GM19328 (cell line): ENCODE results near the gene HOXA13.

Source experiments
- ATAC-seq: cut with Tn5 transposase; IDR thresholded peaks from one replicate; pipeline ENCODE4 v1.9.1; 2021; ENCODE audit warnings: mild to moderate bottlenecking, moderate library complexity; ENCODE audit not compliant: unreplicated experiment

The HOXA13 gene

GRCh38 chr7:27193335-27194001 is 6.4 kb downstream of the HOXA13 start:
- no peak for ATAC-seq

DNA sequence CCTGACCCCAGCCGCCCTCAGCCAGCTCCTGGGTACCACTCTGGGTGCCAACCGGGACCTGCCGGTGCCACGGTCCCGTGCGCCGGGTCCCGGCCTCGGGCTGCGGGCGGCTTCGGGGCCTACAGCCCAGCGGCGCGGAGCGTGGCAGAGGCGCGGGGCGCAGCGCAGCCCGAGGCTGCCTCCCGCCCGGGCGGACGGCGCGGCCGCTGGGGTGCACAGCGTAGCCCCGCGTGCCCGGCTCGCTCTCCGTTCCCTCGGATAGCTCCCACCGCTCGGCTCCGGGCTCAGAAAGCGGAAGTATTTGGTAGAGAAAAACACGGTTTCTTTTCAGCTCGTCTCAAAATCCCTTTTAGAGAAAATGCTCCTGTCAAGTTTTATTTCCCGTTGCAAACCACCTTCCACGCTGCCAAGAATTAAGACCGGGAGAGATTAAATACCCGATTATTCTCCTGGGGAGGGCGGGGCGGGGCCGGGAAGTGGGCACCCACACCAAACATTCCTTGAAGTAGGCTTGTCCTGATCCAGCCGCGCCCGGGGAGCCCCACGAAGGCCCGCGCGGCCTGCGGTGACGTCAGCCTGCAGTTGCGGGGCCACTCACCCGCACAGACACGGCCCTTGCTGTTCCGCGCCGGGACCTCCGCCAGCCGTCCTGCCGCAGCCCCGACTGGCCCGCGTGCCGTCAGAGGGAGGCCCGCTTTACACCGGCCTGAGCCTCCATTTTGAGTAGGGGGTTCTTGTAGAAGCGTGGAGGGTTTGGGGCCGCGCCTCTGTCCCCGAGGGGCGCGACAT is 7.2 kb downstream of the HOXA13 start:
- ATAC-seq, result no peak

DNA sequence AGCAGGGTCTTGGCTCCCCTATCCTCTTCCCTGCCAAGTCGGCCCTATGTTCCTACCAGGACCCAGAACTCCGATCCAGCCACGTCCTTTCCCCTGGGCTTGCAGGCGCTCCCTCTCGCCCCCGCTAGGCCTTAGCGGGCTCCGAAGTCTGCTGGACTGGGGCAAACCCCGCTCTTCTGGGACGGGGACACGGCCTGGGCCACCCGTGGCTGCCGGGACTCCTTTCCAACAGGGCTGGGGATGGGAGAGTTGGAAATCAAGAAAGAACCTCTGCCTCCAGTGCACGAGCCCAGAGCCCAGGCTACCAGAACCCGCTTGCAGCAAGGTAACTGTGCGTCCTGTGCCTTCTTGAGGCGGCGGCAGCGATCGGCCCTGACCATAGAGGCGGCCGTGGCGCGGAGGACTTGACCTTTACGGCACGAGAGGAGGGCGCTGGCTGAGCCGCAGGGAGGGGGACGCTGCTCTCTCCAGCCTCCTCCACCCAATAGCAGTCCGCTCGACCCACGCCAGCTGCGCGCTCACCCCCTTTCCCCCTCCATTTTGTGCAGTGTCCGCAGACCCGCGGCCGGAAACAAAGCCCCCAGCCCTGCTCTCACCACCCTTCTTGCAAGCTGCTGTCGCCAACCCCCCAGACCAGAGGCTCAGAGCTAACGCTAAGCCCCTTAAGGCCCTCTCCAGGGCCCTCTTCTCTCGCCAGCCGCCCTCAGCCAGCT is 7.9 kb downstream of the HOXA13 start:
- ATAC-seq, result no peak

GRCh38 chr7:27191161-27191731 is 8.6 kb downstream of the HOXA13 start:
- ATAC-seq, result no peak

DNA sequence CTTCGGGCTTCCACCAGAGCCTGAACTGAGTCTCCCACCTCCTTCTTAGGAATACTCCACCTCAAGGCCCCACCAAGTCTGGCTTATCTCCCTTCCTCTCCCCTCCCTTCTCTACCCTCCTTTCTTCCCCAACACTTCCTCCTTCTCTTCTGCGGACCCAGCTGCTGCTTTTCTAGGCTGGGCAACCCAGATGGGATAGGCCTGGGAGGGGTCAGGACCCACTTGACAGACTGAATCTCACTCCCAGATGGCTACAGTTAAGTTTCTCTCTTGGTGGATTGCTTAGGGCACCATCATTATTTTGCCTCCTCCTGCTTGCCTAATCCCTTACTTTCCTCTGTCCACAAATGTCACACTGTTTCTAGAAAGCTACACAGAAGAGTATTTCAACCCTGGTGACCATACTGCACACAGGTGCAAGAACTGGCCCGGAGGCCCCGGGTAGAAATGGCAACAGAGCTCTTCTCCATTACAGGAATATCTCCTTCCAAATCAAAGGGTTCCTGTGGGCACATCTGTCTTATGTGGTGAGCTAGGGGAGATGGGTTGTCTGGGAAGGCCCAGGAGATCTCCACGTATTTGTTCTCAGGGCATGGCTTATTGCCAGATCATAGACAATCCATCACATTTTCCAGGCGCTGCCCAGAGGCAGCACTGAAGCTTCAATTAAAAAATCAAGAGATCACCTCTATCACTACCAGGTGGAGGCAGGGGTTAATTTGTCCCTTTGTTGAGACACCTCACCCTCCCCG is 9.7 kb downstream of the HOXA13 start:
- no peak for ATAC-seq

- ATAC-seq, result no peak
These were observed 10.4 kb downstream of the HOXA13 start for GRCh38 chr7:27189295-27189996.

DNA sequence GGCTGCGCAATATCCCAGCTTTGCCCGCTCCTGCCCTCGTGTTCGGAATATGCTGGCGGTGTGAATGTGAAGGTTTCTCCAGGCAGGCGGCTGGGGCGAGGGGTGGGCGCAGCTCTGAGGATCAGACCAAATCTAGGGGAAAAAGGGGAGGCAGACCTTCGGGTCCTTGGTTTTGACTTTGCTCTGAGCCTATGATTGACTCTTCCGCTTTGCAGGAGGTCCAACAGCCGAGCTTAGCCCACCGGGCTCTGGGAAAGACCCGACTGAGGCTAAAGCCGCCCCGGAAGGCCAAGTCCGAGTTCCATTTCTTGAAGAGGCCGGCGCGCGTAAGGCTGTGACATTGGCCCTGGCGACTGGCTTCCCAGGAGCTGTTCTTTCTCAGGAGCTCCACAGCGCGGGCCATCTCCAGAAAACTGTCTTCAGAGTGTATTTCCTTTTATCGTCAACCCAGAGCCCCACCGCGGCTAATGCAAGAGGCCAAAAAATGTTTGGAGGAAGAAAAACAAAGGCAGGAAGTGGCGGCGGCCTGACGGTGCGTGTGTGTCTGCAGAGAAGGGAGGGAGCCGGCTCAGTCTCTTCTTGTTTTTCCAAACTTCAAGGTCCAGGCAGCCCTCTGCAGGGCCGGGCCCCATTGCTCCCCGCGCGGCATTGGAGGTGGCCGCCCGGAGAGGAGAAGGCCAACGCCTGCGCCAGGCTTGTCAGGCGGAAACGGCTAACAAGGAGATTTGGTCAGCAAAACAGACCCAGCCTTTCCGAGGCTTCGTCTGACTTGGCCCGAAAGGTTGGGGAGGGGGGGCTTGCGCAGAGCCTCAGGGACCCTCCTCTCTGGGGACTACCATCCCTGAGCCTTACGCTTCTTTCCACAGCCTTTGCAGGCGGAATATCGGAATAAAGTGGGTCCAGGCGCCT is 11.3 kb downstream of the HOXA13 start:
- ATAC-seq, result no peak

DNA sequence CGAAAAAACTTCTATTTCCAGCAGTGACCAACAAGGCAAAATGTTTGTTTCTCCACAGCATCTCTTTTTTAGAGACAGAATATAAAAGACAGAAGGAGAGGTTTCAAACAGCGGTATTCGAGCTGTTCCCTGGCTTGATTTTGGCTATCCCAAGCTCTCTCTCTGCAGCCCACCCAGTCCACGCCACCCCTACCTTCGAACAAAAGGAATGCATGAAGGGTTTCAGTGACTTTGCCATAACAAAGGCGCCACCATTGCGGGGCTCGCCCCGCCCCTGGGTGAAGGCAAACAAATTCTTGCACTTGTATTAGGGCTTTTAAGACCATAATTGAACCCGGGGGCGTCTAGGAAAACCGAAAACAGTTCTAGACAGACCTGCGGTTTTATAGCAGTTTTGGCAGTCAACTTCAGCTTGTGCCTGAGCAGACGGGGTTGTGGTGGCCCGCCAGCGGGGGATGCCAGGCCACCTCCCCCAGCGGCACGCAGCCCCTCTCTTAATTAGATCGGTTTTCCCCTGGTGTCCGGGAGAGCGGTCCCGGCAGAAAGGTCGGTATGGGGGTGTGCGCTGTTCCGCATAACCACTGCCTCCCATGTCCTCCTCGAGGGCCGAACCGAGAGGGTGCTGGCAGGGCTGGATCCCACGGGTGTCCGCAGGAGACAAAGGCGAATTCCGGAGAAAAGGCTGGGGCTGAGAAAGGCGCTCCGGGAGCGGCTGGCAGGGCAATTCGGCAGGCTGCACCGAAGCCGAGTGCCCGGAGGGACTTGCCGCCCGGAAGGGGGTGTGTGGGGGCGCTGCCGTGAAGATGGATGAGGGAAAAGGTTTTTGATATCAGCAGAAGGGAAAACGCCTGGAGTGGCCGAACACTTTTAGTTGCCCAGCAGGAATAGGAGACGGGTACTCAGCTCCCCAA is 12.2 kb downstream of the HOXA13 start:
- no peak for ATAC-seq

DNA sequence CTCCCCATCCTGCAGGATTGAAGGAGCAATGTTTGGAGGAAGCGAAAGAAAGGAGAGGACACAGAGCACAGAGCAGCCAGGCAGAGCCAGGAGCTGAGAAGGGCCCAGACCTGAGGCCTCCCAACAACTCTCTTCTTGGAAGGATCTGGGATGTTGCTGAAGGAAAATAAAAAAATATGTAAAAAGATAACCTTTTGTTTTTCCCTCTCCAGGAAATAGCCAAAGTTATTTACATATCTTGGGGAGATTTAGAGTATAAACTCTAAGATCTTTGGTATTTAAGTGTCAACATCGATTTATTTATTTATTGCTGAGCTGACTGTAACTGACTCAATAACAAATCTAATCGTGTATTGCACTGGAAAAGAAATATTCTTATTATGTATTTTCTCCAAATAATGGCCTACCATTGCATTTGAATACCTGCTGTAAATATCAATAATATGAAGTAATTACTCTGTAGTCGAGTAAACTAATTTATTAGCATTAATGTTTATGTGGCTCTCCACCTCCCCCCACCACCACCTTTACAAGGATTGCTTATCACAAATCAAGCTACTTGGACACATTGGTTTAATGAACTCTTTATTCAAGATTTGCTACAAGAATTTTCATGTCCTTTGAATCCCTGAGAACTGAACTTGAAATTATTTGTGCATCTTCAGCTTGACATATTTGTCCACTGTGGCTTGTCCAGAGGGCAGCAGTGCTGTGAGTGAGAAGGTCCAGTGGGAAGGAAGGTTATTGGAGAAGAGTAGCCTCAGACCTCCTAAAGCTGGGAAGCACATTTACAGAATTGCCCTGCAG is 13.0 kb downstream of the HOXA13 start:
- ATAC-seq, result no peak

GRCh38 chr7:27185854-27186667 is 13.8 kb downstream of the HOXA13 start:
- no peak for ATAC-seq

GRCh38 chr7:27185013-27185853 is 14.7 kb downstream of the HOXA13 start, which contains the start of gene HOXA11:
HOXA11 (minus strand) TSS chr7:27185232; CDS start chr7:27185144, 88 bp downstream.
- ATAC-seq, result no peak

DNA sequence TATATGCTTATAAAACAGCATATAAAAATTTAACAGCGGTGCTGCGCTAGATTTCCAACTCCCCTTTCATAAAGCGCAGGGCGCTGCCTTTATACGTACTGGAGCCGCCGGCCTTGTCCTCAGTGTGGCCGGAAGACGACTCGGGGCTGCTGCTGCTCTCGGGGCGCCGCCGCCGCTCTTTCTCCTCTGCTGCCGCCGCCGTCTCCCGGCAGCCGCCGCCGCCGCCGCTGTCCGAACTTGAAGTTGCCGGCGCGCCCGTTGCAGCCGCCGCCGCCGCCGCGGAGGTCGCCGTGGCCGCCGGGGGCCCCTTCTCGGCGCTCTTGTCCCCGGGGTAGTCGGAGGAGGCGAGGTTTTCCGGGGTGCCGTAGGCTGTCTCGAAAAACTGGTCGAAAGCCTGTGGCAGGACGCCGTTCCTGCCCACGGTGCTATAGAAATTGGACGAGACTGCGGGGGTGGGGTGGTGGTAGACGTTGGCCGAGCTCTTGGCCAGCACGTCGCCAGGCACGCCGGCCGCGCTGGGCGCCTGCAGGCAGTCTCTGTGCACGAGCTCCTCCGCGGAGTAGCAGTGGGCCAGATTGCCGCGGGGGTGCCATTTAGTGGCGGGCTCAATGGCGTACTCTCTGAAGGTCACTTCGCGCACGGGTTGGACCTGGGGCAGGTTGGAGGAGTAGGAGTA is 15.4 kb downstream of the HOXA13 start:
- ATAC-seq, result no peak

DNA sequence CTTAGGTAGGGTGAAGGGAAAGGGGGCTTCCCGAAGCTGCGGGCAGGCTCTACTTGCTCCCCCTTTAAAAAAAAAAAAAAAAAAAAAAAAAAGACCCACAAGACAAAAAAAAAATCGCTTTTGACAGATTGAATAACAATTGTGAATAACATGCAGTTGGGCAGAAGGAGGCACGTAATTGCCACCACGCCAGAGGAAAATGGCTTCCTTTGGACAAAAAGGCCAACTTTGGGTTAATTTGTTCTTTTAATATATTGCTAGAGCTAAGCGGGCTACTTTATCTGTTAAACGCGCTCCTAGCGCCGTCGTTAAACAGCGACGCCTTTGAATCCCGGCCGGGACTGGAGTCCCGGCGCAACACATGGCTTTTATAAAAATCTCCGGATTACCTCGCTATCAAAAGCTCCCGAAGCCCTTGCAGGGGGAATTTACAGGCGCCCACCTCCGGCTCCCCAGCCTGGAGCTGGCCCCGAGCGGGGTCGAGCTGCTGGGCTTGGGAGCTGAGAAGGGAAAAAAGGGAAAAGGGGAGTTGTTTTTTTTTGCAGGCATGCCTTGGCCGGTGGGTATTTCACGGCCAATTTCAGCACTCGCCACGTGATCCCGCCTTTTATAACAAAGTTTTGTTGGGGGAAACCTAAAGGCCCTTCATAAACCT is 16.1 kb downstream of the HOXA13 start:
- ATAC-seq, result no peak
